GM19324 (cell line): Measurements from ENCODE around the gene PLCB2.

Experiments
- ATAC-seq: cut with Tn5 transposase; IDR thresholded peaks from one replicate; pipeline ENCODE4 v1.9.1; 2021; ENCODE audit warnings: mild to moderate bottlenecking, moderate library complexity; ENCODE audit not compliant: unreplicated experiment, low FRiP score

The PLCB2 gene

DNA sequence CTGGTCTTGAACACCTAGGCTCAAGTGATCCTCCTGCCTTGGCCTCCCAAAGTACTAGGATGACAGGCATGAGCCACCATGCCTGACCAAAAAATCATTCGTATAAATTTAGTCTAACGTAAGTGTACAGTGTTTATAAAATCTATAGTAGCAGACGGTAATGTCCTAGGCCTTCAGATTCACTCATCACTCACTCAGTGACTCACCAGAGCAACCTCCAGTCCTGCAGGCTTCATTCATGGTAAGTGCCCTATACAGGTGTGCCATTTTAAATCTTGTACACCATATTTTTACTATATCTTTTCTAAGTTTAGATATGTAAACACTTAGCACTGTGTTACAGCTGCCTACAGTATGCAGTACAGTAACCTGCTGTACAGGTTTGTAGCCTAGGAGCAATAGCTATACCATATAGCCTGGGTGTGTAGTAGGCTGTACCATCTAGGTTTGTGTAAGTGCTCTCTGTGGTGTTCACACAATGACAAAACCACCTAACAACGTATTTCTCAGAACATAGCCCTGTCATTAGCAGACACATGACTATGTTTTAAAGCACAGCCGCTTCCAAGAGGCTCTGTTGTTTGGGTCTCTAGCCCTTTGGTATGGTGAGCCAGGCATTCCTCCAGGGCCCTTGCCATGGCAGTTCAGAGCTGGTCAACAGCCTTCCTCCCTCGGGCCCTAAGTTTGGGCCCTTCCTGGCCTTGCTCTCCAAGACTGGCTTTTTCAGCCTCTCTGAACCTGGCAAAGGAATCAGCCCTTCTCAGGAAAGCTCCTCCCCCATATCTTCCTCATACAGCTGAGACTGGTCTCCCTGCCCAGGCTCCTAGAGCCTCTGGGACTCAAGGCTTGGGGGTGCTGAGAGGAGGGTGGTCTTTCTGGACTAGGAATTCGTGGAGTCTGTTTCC lies 34.9 kb upstream of the PLCB2 start:
- ATAC-seq = no peak

DNA sequence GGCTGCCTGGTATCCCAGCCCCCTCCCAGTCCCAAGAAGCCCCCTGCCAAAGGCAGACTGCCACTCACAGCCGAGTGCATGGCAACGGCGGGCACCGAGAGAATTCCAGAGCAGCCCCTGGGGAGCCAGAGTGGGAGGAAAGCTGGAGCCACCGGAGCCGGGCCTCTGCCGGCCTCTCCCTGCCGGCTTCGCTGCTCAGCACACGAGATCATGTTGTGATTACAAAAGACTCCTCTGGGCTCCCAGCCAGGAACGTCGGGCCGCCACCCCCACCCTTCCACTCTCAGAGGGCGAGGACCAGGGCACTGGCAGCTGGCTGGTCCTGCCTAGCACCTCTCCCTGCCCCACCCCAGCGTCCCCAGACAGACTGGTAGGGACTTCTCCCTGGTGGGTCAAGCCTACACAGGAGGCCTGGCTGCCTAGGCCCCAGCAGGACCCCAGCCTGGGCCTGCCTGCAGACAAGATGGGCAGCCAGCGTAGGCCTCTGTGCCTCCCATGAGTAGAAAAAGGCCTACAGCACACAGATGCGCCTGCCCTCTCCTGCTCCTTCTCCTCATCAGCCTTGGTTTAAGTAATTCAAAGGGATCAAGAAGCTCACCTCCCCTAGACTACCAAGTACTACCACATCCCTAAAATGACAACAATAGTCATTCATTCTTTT lies 33.1 kb upstream of the PLCB2 start, which contains the start of gene CCDC9B:
TSS of gene CCDC9B (minus strand) at position 200 of the 661 bp plus-strand sequence. CDS start at position 80, 120 bp downstream.
- ATAC-seq = no peak

DNA sequence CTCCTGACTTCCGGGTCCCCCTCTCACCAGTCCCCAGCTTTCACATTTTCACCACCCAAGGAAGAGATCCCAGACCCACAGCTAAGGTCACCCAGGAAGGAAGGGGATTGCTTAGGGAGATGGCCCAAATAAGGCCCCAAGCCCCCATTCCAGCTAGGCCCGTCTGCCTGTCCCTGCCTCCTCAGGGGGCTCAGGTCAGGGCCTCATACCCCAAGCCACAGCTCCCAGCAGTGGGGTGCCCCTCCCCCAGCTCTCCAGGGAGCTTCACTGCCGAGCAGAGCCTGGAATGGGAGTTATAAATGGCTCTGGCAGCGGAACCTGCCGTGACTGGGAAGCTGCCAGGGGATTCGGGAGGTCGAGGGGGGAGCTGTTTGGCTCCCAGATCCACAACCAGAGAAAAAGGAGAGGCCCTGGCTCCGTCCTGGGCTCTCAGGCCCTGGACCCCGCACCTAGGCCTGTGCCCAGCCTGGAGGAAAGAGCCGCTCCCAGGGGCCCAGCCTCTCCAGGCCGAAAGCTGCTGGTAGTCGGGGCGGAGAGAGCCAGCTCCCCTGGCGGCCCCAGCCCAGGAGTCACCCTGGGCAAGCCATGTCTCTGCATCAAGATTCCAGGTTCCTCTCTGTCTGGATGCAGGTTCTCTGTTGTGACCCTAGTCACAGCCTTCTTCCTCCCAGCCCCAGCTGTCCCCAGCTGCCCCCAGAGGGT lies 32.5 kb upstream of the PLCB2 start:
- ATAC-seq = no peak

DNA sequence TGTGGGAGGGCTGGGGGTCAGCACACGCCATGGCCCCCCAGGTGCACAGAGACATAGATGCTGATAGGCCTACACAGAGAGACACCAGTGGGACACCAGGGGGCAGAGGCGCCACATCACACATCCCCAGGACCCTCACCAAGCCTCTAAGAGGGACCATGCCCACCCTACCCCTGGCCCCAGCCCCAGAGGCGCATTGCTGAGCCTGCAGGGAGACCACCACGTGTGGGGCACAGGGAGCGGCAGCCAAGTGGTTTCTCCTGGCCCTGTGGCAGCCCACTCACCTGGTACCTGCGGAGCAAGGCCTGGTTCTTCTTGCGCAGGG lies 31.8 kb upstream of the PLCB2 start:
- ATAC-seq = no peak

DNA sequence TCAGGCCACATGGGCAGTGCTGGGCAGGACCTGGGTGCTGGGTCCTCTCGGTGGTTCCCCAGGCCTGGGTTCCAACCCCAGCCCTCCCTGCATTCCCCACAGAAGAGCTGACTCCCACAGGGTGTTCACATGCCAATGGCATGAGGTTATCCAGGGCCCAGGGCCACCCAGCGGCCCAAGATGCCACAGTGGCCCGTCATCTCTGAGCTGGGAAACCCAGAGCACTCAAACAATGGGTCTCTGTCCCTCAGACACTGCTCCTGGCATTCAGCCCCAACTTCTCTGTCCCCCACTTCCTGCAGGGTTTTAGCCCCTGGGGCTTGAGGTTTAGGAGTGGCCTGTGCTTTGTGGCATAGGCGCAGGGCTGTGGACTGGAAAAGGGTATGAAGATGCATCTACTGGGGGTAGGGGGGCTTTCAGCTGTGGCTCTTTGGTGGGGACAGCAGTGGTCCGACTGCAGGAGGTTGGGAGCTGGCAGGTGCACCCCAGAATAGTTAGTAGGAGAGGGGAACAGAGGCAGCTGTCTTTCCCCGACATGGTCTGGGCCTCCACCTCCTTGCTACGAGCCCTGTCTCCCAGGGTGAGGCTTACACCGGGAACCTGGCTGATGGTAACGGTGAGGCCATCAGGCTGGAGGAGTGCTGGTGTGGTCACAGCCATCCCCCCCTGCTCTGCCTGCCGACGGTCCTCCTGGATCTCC lies 31.3 kb upstream of the PLCB2 start:
- ATAC-seq = no peak

DNA sequence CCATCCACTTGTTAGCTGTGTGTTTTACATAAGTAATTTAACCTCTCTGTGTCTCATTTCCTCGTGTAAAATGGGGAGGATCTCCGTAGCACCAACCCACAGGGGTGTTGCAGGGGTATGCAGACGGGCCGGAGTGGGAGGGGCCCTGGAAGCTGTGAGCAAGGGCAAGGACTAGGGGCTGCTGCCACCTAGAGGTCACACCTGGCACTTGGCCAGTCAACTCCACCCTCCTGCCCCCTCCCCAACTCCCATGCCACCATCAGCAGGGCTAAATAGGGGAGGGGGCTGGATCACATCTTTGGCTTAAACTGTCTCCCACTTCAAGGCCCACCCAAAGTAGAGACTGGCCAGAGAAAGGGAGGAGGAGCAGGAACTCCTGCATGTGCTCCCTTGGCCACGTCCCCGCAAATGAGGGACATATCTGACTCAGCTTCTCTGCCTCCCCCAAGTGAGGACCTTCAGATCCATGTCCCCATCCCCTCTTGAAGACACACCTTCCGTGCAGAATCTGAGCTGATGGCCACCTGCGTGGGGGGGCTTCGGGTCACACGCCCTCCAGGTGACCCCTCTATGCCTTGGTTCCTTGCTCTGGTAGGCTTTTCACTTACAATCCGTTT lies 30.4 kb upstream of the PLCB2 start:
- no peak for ATAC-seq

DNA sequence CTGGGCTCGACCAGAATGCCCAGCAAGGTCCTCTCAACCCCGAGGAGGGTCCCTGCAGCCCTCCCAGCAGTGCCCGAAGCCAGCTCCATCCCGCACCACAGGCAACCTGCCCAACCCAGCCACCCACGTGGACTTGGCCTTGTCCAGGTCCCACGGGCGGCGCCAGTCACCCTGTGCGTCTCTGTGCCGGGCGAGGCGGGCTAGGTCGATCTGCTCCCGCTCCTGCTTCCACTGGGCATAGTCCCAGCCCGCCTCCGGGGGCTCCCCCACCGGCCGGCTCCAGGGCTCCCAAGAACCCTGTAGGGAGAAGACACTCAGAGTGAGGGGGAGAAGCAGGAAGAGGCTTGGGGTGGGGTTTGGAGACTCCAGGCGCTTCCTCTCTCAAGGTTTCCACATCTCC lies 29.9 kb upstream of the PLCB2 start:
- no peak for ATAC-seq

DNA sequence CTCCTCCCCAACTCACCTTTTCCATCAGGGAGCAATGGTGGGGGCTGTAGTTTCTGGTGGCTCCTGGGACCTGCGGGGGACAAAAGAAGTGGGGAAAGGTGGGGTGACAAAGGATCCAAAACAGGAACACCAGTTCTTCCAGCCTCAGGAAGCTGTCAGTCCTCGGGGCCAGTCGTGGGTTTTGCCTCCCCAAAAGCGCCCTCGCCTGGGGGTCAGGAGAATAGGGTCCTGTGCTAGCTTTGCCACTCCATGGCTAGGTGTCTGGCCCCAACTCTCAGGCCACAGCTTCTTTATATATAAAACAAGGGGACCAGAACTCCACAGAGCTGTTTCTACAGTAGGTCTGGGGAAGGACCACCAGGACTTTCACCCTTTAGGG lies 29.0 kb upstream of the PLCB2 start:
- ATAC-seq = no peak

DNA sequence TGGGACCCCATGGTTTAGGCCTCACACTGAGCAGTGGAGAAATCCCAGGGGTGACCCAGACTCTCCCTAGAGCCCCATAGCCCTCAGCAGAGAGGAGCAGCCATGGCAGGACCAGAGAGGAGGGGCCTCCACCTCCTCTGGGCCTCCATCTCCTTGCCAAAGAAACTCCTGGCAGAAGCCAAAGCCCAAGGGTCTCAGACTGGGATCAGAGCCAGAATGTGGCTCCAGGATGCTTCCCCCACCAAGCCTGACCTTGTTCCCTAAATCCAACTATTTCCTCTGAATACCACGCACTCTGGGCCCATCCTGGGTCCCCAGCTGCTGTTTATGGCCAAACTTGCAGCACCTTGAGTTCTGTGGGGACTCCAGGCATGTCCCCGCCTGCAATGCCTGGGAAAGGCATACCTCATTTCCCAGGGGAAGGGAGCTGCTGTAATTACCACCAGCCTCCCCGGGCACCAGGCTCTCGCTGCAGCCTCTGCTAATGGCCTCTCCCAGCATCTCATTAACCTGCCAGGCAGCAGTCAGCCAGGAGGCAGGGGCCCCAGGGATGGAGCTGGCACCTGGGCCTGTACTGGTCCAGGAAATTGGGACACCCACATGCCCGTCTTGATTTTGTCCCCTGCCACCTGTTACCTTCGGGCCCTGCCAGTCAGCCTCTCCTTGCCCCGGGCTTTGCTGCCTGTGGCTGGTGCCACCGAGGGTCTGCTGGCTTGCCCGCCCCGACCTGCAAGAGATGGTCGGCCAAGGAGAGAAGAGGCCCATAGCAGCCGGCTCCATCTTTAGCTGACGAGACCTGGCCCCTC lies 28.4 kb upstream of the PLCB2 start:
- ATAC-seq = no peak

DNA sequence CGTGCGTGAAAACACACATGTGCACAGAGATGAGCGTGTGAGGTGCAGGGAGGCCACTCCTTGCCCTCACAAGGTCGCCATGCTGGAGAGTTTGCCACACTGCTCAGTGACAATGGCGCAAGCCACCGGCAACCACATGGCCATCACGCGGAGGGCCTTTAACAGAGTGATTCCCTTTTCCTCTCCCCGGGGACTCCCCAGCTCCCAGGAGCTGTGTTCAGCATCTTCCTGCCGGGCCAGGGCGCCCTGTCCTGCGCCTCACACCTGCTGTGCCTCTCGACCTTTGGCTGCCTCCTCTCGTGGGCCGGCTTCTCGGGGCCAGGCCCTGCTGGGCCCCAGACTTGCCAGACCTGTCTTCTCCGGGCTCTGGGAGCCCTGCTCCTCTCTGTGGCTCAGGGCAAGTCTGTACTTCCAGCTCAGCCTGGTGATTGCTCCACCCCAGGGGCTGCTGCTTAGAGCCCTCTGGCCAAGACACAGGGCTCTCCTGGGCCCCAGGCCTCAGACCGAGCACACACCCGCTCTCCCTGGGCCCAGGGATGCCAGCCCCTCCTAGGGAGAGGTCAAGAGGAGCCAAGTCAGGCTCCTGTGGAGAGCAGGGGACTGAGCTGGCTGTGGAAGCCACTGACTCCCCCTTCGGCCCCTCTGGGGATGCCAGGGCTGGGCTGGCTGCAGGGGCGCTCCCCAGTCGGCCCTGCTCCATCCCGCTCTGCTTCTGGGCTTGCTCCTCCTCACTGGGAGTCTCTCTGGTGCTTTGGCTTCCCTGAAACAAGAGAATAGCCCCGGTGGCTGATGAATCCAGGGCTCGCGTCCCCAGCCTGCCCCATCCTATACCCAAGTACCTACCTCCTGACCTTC lies 27.4 kb upstream of the PLCB2 start:
- ATAC-seq = no peak

DNA sequence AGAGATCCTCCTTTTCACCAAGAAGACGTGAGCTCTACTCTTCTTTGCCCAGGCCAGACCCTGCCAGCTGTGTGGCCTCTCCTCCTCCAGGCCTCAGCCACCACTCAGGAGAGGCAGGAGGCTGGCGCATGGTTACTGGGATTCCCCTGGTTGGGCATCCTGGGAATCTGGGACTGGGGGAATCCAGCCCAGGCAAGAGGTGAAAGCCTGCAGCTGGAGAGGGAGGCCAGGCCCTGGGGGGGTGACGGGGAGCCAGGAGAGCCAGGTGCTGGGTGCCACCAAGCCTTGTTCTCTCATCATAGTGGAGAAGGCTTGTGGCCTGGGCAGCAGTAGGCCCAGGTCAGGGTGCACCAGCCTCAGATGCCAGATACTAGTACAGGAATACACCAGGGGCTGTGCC lies 26.8 kb upstream of the PLCB2 start:
- ATAC-seq = no peak

DNA sequence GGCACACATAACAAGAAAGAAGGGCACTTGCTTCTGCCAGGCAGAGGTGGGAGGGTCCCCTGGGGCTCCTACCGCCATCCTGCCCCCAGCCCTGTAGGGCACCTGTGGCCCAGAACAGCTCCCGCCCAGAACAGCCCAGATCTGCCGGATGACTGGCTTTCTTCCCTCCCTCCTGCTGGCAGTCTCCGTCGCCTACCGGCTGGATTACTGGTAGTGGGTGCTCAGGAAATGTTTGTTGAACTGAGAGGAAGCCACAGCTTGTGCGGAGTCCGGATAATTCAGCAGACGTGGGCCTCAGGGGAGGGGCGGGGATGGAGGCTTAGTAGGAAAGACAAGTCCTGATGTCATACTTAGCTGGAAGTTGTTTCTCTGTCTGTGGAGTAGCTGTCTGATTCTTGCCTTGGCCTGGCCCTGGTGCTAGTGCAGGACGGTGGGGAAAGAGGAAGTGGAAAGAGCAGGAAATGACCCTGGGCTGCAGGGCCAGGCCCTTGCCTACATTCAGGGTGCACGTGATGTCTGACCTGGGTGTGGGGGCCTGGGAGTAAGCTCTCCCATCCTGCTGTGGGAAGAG lies 26.3 kb upstream of the PLCB2 start:
- no peak for ATAC-seq

DNA sequence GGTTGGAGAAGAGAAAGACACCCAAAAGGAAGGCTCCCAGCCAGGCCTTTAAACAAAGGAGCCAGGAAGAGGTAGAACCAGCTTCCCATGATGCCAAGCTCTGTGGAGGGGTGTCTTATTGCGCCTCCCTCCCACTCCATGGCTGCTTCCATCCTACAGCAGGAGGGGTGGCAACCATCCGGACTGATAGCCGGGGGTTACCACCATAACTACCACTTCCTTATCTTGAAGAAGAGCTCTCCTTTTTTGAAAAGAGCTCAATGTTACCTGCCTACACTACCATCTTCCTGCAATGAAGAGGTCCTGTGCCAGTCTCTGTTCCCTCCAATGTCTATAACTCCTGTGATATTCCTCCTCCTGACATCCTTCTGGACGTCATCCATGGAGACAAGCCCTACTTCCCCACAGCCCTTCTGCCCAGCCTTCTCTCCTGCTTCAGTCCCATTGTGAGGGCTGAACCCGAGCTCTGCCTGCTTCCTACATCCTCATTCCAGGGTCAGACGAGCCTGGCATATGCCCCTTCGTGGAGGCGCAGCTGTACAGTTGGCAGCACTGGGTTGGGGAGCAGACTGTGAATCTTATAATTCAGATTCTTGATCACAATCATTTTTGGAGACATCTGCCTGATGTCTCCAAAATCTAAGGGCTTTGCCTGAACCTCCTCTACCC lies 24.5 kb upstream of the PLCB2 start:
- ATAC-seq = no peak

DNA sequence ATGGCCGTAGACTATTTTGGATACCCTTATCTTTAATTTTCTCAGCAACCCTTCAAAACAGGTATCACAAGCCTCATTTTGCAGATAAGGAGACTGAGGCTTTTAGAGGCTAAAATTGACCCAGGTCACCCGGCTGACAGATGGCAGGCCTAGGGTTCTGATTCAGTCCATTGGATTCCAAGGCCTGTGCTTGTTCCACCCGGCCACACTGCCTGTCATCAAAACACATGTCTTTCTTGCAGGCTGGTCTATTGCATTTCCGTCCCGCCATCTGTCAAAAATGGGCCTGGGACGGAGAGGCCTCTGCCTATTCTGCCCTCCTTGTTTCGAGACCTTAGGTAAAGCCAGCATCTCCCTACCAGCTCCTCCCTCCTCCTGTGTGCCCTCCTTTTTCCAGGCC lies 23.9 kb upstream of the PLCB2 start:
- ATAC-seq = no peak

DNA sequence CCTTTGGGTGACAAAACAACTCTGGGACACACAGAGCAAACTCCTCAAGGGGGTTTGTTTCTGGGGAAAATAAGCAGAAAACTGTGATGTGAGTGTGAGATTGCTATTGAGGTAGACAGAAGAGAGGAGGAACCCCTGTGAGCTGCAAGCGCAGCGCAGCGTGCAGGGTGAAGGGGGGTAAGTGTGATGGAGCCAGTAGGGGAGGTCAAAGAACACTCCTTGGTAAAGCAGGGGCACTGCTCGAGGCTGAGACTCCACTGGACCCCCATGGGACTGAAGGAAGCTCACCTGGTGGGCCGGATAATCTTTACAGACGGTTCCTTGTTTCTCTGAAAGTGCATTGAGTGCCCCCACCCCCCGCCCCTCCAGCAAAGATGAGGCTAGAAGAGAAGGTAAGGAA lies 23.3 kb upstream of the PLCB2 start:
- ATAC-seq = no peak

DNA sequence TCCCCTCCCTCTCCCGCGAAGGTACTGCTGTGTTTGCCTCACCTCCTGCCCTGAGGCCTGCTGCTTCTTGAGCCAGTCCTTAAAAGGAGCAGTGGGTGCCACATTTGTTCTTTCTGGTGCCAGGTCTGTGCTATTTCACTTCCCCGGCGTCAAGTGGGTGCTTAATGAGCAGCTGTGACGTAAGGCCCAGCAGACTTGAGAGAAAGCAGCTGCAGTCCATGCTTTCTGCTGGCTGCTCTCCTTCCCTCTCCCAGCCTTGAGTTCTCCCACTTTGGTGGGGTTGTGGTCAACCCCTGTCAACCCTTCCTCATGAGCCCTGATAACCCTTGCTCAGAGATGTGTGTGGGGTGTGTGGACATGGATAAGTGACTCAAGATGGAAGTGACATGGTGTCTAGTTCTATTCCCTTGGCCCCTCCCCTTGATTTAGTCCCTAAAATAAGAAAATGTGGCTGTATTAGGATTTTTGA lies 22.7 kb upstream of the PLCB2 start:
- no peak for ATAC-seq

DNA sequence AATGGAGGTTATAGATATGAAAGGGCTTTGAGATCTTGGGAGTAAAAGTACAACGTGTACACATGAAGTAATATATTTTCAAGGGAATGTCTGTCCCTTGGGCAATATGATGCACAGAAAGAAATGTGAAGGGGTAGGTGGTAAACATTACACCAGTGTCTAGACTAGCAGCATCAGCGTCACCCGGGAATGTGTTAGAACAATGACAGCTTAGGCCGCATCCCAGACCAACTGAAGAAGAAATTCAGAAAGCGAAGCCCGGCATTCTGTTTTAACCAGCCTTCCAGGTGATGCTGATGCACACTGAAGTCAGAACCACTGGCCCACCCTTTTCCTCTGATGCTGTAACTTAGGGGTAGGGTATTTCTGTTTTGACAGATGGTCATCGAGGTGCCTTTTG lies 22.1 kb upstream of the PLCB2 start:
- no peak for ATAC-seq

DNA sequence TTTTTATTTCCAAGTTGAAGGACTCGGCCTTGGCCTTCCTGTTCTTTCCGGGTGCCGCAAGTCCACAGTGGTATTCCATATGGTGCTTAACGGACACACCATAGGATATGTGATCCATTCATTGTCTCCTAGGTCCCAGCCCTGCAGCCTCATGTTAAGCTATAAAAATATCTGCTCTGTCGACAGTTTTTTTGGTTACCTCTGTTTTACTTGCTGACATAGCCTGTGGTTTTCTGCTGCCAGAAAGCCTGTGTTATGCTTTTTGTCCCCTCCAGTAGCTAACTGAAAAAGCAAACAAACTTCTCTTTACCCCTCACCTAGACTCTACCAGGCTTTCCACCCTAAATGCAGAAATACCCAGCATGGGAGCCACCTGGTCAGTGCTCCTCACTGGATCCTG lies 21.0 kb upstream of the PLCB2 start:
- no peak for ATAC-seq
